Measurements from ENCODE around the gene ENTPD8.
A peak's percentile ranks its signal among the peaks of the same experiment; 100 is the strongest.

The ENTPD8 gene

DNA sequence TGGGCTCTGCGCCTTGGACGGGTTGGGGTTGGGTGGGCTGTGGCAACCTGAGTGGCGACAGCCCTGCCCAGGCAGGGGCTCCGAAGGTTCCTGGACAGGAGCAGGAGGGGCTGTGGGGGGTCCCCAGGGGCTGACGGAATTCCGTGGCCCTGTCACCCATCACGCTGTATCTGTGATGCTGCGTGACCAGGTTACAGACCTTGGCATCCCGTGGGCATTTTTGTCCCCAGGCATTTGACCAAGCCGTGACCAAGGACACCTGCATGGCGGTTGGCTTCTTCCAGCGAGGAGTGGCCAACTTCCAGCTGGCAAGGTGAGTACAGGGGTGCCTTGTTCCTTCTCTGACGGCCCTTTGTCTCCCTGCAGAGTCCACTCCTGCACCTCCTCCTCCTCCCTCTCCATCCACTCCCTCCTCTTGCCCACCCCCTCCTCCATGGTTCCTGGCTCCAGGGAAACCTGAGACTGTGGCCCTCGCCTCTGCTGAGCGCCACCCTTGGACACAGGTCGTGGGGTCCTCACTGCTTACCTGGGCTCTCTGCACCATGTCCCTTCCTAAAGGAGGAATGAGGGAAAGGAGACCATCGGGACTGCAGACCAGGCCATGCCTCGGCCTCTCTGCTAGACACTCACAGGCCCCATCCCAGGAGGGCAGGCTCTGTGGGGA, 15.0 kb downstream of the ENTPD8 start:
- ATAC-seq (ENCODE audit: low read depth): no peak
- no peak for DNase-seq (ENCODE audit: low spot score)
- H3K4me3 ChIP-seq (ENCODE audit: severe bottlenecking): no peak overlapping the region
- H3K36me3 ChIP-seq (ENCODE audit: low read depth): no peaks in the 10 kb centered on the region
- no peak for TF ChIP-seq CTCF (IDR thresholded peaks at IDR 0.05; ENCODE audit: poor library complexity, severe bottlenecking)
- H3K4me1 ChIP-seq (ENCODE audit: insufficient read depth, poor library complexity, severe bottlenecking): peaks cover 19% of the 10 kb centered on the region
- peak overlapping the region; percentile 61 for H3K27ac ChIP-seq (ENCODE audit: poor library complexity, severe bottlenecking)
- H3K27me3 ChIP-seq (ENCODE audit: insufficient read depth, poor library complexity, severe bottlenecking): no peaks in the 10 kb centered on the region
- no peaks in the 10 kb centered on the region for H3K9me3 ChIP-seq (ENCODE audit: severe bottlenecking)

GRCh38 chr9:137423514-137424291, 17.5 kb downstream of the ENTPD8 start:
- Histone ChIP-seq H3K27me3 (ENCODE audit: insufficient read depth, poor library complexity, severe bottlenecking) (no peaks in the 10 kb centered on the region), H3K36me3 (ENCODE audit: low read depth) (0 out of 2 replicates have a peak, but pooled peaks cover 5% of the 10 kb centered on the region), H3K27ac (ENCODE audit: poor library complexity, severe bottlenecking) (peak overlapping the region; percentile 61), H3K9me3 (ENCODE audit: severe bottlenecking) (no peaks in the 10 kb centered on the region), H3K4me1 (ENCODE audit: insufficient read depth, poor library complexity, severe bottlenecking) (peaks cover 19% of the 10 kb centered on the region), H3K4me3 (ENCODE audit: severe bottlenecking) (peak overlapping the region; percentile 98)
- TF ChIP-seq CTCF (IDR thresholded peaks at IDR 0.05; ENCODE audit: poor library complexity, severe bottlenecking): peak; percentile 85
- DNase-seq (ENCODE audit: low spot score) (peak; percentile 84), ATAC-seq (ENCODE audit: low read depth) (peak; percentile 63)

GRCh38 chr9:137422604-137423513, 18.3 kb downstream of the ENTPD8 start, which contains the start of the genes EXD3 and NOXA1:
TSS of gene EXD3 (minus strand) at chr9:137423162. CDS start at chr9:137395357, 27,805 bp downstream.
TSS of gene NOXA1 (plus strand) at chr9:137423393. CDS start at chr9:137423530, 137 bp downstream.
- ATAC-seq (ENCODE audit: low read depth) (peak; percentile 69), DNase-seq (ENCODE audit: low spot score) (peak; percentile 93)
- H3K27me3 ChIP-seq (ENCODE audit: insufficient read depth, poor library complexity, severe bottlenecking): no peaks in the 10 kb centered on the region
- peak within 1 kb of the TSS; percentile 61 for H3K27ac ChIP-seq (ENCODE audit: poor library complexity, severe bottlenecking)
- peak within 1 kb of the TSS; percentile 98 for H3K4me3 ChIP-seq (ENCODE audit: severe bottlenecking)
- peak; percentile 96 for TF ChIP-seq CTCF (IDR thresholded peaks at IDR 0.05; ENCODE audit: poor library complexity, severe bottlenecking)
- H3K4me1 ChIP-seq (ENCODE audit: insufficient read depth, poor library complexity, severe bottlenecking): peaks cover 19% of the 10 kb centered on the region
- H3K36me3 ChIP-seq (ENCODE audit: low read depth): 0 out of 2 replicates have a peak, but pooled peaks cover 5% of the 10 kb centered on the region
- no peaks in the 10 kb centered on the region for H3K9me3 ChIP-seq (ENCODE audit: severe bottlenecking)

DNA sequence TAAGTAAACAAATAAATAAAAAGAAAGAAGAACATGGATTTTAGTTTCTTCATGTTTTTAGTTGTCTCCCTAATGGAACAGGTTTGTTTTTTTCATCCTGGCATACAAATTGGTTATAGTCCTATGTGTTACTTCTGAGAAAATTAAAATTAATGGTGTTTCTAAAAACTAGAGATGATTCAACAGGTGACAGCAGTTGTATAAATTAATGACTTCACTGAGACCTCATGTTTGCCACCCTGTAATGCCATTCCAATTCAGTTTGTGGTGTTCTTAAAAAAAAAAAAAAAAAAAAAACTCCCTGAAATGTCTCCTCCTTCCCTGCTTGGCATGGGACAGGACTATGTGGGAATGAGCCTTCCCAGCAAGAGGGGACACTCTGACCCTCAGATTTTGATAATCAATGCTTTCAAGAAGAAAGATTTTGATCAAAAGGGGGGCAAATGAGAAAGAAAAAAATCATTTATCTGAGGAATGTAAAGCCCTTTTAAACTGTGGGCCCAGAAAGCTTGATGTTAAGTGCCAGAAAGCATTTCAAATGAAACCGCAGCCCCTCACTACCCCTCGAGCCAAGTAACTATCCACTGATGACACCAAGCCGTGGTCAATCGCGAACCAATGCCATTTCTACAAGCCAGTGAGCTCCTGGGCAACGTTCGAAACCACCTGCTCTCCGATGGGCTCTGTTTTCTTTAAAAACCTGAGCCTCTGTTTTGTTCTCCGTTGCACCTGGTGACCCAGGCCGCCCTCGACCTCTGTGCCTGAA, 19.1 kb downstream of the ENTPD8 start:
- Histone ChIP-seq H3K27me3 (ENCODE audit: insufficient read depth, poor library complexity, severe bottlenecking) (no peaks in the 10 kb centered on the region), H3K36me3 (ENCODE audit: low read depth) (0 out of 2 replicates have a peak, but pooled peaks cover 5% of the 10 kb centered on the region), H3K27ac (ENCODE audit: poor library complexity, severe bottlenecking) (peak overlapping the region; percentile 61), H3K4me1 (ENCODE audit: insufficient read depth, poor library complexity, severe bottlenecking) (peaks cover 19% of the 10 kb centered on the region), H3K9me3 (ENCODE audit: severe bottlenecking) (no peaks in the 10 kb centered on the region), H3K4me3 (ENCODE audit: severe bottlenecking) (peak overlapping the region; percentile 98)
- no peak for TF ChIP-seq CTCF (IDR thresholded peaks at IDR 0.05; ENCODE audit: poor library complexity, severe bottlenecking)
- ATAC-seq (ENCODE audit: low read depth) (no peak), DNase-seq (ENCODE audit: low spot score) (no peak)
